ENCODE results near the gene TMEM138. TPM values are rescaled to one million over a fixed set of nuclear protein-coding genes. Genes with fewer than 3 reads are reported as not detected.

The TMEM138 gene
- total and polyA plus RNA-seq, 2 of the 13 experiments (the other 11 are each of a cell fraction or from before 2014, with no cell fraction given): 43.5 to 61.0 TPM

DNA sequence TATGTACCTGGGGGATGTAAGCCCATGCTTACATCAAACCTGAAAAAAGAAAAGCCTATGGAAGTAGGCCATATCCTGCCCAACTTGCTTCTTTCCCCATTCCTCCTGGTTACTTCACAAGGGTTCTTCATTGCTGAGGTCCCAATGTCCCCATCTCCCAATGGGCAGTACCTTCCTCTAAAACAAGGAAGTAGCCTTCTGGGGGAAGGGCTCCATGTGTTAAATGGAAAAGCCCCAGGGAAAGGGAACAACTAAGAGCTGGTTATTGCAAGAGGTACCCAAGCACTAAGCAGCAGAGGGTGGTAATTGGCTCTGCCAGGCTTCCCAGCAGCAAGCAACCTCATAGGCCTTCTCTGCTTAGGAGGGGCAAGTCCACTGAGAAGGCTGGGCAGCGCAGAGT, 41.5 kb downstream of the TMEM138 start:
- Histone ChIP-seq H3K9ac (ENCODE audit: insufficient read depth, low read depth, low read length) (no peak overlapping the region), H3K27me3 (ENCODE audit: control insufficient read depth in 1 of 2, insufficient read depth in 2 of 2, low read length in 2 of 2) (no peaks in the 10 kb centered on the region), H4K20me1 (ENCODE audit: insufficient read depth, low read length) (no peaks in the 10 kb centered on the region), H3K9me3 (ENCODE audit: low read length) (no peaks in the 10 kb centered on the region), H3K27ac (ENCODE audit: extremely low read length, insufficient read depth, low read length) (no peak overlapping the region), H2AFZ (ENCODE audit: low read length) (no peak overlapping the region), H3K4me2 (ENCODE audit: low read depth, low read length) (no peak overlapping the region), H3K36me3 (replicated peaks in 1 of 2; ENCODE audit: control insufficient read depth in 1 of 2, insufficient read depth in 2 of 2, low read length in 2 of 2) (peaks cover 33 to 59% of the 10 kb centered on the region in 2 experiments), H3K4me1 (ENCODE audit: insufficient read depth, low read length) (no peaks in the 10 kb centered on the region), H3K4me3 (replicated peaks in 1 of 3; ENCODE audit: insufficient read depth in 1 of 3, low read depth in 2 of 3, low read length in 3 of 3) (no peak overlapping the region), H3K79me2 (ENCODE audit: insufficient read depth, low read length) (no peaks in the 10 kb centered on the region)
- intact Hi-C loops (cut with micrococcal nuclease; ENCODE audit: unreplicated experiment) (no loop called here), in situ Hi-C loops (cut with HindIII; ENCODE audit: extremely low pct_ligation_motif_present, low pct_unique_long_range_greater_than_20kb) (no loop called here)
- no peak for ATAC-seq
- CTCF ChIA-PET (ENCODE audit: low intra/inter-chr PET ratio, low total read pairs): no interaction called here
- no peak for FAIRE-seq
- TF ChIP-seq ERF (CRISPR knock-in tag; IDR thresholded peaks at IDR 0.05): no peak
- TF ChIP-seq, protein P1, sequence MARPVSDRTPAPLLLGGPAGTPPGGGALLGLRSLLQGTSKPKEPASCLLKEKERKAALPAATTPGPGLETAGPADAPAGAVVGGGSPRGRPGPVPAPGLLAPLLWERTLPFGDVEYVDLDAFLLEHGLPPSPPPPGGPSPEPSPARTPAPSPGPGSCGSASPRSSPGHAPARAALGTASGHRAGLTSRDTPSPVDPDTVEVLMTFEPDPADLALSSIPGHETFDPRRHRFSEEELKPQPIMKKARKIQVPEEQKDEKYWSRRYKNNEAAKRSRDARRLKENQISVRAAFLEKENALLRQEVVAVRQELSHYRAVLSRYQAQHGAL (CRISPR knock-in tag; IDR thresholded peaks at IDR 0.05; ENCODE audit: not compliant biosample characterization): no peak
- TF ChIP-seq ZNF720 (CRISPR knock-in tag; IDR thresholded peaks at IDR 0.05): no peak
- no peak for TF ChIP-seq ZNF773 (CRISPR knock-in tag; IDR thresholded peaks at IDR 0.05; ENCODE audit: borderline replicate concordance)
- no peak for TF ChIP-seq ZNF703 (CRISPR knock-in tag; IDR thresholded peaks at IDR 0.05; ENCODE audit: borderline replicate concordance)
- no peak for TF ChIP-seq JUN (CRISPR knock-in tag; IDR thresholded peaks at IDR 0.05)
- TF ChIP-seq NFKBIZ (CRISPR knock-in tag; IDR thresholded peaks at IDR 0.05): no peak
- TF ChIP-seq, protein P2, sequence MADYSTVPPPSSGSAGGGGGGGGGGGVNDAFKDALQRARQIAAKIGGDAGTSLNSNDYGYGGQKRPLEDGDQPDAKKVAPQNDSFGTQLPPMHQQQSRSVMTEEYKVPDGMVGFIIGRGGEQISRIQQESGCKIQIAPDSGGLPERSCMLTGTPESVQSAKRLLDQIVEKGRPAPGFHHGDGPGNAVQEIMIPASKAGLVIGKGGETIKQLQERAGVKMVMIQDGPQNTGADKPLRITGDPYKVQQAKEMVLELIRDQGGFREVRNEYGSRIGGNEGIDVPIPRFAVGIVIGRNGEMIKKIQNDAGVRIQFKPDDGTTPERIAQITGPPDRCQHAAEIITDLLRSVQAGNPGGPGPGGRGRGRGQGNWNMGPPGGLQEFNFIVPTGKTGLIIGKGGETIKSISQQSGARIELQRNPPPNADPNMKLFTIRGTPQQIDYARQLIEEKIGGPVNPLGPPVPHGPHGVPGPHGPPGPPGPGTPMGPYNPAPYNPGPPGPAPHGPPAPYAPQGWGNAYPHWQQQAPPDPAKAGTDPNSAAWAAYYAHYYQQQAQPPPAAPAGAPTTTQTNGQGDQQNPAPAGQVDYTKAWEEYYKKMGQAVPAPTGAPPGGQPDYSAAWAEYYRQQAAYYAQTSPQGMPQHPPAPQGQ (CRISPR knock-in tag; IDR thresholded peaks at IDR 0.05; ENCODE audit: borderline replicate concordance): no peak
- TF ChIP-seq ZNF629 (CRISPR knock-in tag; conservative IDR thresholded peaks at IDR 0.05): no peak
- TF ChIP-seq, protein P3, sequence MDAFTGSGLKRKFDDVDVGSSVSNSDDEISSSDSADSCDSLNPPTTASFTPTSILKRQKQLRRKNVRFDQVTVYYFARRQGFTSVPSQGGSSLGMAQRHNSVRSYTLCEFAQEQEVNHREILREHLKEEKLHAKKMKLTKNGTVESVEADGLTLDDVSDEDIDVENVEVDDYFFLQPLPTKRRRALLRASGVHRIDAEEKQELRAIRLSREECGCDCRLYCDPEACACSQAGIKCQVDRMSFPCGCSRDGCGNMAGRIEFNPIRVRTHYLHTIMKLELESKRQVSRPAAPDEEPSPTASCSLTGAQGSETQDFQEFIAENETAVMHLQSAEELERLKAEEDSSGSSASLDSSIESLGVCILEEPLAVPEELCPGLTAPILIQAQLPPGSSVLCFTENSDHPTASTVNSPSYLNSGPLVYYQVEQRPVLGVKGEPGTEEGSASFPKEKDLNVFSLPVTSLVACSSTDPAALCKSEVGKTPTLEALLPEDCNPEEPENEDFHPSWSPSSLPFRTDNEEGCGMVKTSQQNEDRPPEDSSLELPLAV (CRISPR knock-in tag; conservative IDR thresholded peaks at IDR 0.05; ENCODE audit: low read depth): no peak
- TF ChIP-seq FOXC1 (CRISPR knock-in tag; IDR thresholded peaks at IDR 0.05; ENCODE audit: borderline replicate concordance): no peak
- BruUV-seq (replicated peaks): no TSS peak
- DNase-seq (ENCODE audit: low spot score): no peak
- 100% methylated on average over 1 of the region's 1 CpG for WGBS (ENCODE audit: low lambda C conversion rate)
- POLR2A ChIA-PET: interaction anchor here (0.8 to 1.2 kb wide), 2 partner anchors 11 to 26 kb away, joined by 3 to 10 read pairs; partner anchors contain the start of genes CPSF7, SDHAF2 and TMEM216
